ENCODE measurements around the gene PDE3A.

DNA sequence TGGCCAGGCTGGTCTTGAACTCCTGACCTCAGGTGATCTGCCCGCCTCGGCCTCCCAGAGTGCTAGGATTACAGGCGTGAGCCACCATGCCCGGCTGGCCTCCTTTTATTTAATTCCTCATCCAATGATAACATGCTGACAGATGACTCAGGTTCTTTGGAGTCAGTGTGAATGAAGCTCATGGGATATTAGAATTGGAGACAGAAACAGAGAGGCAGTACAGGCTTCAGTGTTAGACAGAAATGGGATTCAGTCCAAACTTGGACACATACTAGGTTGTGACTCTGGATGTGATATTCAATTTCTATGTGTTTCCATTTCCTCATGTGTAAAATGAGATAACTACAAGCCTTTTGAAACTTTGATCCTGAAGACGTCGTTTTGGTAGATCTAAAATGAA lies 47.3 kb downstream of the PDE3A start:
- TF ChIP-seq GATA2 (IDR thresholded peaks at IDR 0.05; ENCODE audit: low read depth, low read length) (no peak), GATA3 (IDR thresholded peaks at IDR 0.05; ENCODE audit: low read depth, low read length) (no peak)

Measured in SH-SY5Y (cell line).